Thoracic aorta (tissue), 2 donors: Measurements from ENCODE around the gene DYSF. TPM values are rescaled to one million over a fixed set of nuclear protein-coding genes. Genes with fewer than 3 reads are reported as not detected.

Experiments used
- ATAC-seq: fragments of 150-250 bp; one replicate; pipeline ENCODE4 v1.8.0; 2017; ENCODE audit warnings: low read depth; ENCODE audit not compliant: insufficient number of reproducible peaks, low FRiP score
- DNase-seq: peaks from one replicate; pipeline ENCODE4 v3.0.0-alpha.2; 2020; ENCODE audit warnings: low spot score
- H3K27ac ChIP-seq, 2 donors: fragments of 200-600 bp; sonication (generic); 1 replicate in 1 of 2; 2 replicates in 1 of 2; pipeline ENCODE4 v1.5.1; 2016; ENCODE audit warnings: mild to moderate bottlenecking in 2 of 2, moderate library complexity in 2 of 2
- H3K27me3 ChIP-seq: fragments of 200-600 bp; sonication (generic); replicated peaks from 2 replicates; pipeline ENCODE4 v1.6.0; 2016; ENCODE audit warnings: mild to moderate bottlenecking; ENCODE audit not compliant: insufficient read depth
- H3K36me3 ChIP-seq: fragments of 200-600 bp; sonication (generic); one replicate; pipeline ENCODE4 v1.5.1; 2016
- H3K4me1 ChIP-seq, 2 donors: fragments of 200-600 bp; sonication (generic); 1 replicate in 1 of 2; 2 replicates in 1 of 2; pipeline versions ENCODE4 v1.5.1 to v1.6.0; 2016; ENCODE audit warnings: low read depth in 2 of 2, mild to moderate bottlenecking in 1 of 2; ENCODE audit not compliant: control insufficient read depth in 1 of 2
- H3K4me3 ChIP-seq: fragments of 200-600 bp; sonication (generic); 2 replicates; pipeline ENCODE4 v1.5.1; 2016; ENCODE audit warnings: mild to moderate bottlenecking
- H3K9me3 ChIP-seq: fragments of 200-600 bp; sonication (generic); 2 replicates; pipeline ENCODE4 v1.5.1; 2016
- total RNA-seq, 2 donors: library from RNA; depleted of rRNA; stranded (reverse); fragments of >200 nt; gene quantifications; one replicate each; pipeline versions ENCODE4 v1.1.0 to v1.2.3, GENCODE V29; 2016
- TF ChIP-seq, protein P1 (sequence below): fragments of 200-600 bp; sonication (generic); IDR thresholded peaks from one replicate; pipeline ENCODE4 v1.5.1; 2019; ENCODE audit warnings: antibody characterized with exemption

The DYSF gene
- total RNA-seq, 2 donors from 2014 or later = 13.0 to 15.2 TPM

DNA sequence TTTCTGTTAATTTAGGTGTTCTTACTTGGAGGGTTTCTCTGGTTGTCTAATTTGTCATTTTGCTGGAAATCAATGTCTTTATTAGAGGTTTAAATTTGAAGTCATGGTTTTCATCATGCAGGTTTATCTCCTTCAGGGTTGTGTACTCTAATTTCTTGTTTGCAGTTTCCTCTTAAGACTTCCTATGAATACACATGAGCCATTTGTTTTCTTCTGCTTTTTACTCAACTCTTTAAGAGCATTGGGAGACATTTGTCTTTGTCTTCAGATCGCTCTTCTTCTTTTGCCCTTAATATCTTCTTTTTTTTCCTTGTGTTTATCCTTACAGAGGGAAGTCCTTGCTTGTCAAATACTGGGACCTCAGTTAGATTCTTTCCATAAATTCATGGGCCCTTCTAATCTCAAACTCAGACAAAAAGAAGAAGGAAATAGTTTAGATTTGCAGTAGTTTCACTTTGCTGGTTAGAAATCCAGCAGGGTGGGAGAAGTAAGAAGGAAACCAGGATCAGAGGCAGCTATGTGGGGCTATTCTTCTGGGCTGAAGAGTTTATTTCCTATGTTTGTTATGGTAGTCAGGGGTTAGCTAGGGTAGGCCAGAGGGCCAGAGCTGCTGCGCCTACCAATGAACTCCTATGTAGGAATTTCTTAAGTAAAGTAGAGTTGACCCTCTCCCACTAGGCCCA, 176.6 kb downstream of the DYSF start:
- H3K9me3 ChIP-seq = no peaks in the 10 kb centered on the region
- H3K36me3 ChIP-seq = no peaks in the 10 kb centered on the region
- H3K4me1 ChIP-seq = peaks cover 8 to 13% of the 10 kb centered on the region in 2 donors
- no peak for DNase-seq
- TF ChIP-seq, protein P1, sequence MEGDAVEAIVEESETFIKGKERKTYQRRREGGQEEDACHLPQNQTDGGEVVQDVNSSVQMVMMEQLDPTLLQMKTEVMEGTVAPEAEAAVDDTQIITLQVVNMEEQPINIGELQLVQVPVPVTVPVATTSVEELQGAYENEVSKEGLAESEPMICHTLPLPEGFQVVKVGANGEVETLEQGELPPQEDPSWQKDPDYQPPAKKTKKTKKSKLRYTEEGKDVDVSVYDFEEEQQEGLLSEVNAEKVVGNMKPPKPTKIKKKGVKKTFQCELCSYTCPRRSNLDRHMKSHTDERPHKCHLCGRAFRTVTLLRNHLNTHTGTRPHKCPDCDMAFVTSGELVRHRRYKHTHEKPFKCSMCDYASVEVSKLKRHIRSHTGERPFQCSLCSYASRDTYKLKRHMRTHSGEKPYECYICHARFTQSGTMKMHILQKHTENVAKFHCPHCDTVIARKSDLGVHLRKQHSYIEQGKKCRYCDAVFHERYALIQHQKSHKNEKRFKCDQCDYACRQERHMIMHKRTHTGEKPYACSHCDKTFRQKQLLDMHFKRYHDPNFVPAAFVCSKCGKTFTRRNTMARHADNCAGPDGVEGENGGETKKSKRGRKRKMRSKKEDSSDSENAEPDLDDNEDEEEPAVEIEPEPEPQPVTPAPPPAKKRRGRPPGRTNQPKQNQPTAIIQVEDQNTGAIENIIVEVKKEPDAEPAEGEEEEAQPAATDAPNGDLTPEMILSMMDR = no peak
- H3K27me3 ChIP-seq = no peaks in the 10 kb centered on the region
- ATAC-seq = no peak
- no peak overlapping the region for H3K27ac ChIP-seq
- no peak overlapping the region for H3K4me3 ChIP-seq

DNA sequence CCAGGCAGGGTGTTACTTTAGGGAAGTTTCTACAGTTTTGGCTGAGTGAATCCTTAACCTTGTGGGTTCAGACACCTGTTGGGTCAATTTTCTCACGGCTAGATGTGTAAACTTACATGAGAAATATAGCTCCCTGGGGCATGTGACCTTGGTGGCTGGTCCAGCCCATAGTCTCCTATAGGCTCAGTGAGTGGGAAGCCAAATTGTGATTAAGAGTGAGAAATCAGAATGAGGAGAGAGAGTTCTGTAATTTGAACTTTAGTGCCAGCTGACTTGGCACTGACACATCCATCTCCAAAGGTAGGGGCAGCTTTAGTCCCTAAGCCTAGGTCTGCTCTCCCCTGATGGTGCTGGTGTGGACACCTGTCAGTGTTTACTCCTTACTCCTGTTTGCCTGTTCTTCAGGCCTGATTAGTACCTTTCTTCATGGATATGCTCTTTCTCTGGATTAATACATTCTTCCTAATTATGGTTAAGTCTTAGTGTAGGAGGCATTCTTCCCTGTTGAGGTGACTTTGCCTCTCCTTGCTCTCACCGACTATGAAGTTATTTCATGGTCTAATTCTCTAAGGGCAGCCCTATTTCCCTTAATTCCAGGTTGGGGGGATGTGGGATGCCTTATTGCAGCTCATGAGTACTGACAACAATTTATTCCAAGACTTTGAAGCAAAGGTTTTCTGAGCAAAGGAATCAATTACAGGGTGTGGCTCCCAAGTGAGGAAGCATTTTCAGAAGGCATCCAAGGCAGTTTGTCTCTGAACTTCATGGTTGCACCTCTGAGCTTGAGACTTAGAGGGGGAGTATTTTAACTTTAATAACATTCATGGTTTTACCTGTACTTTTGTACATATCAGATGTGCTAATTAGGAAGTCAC, 177.3 kb downstream of the DYSF start:
- no peak for ATAC-seq
- Histone ChIP-seq H3K9me3 (no peaks in the 10 kb centered on the region), H3K4me1 (peaks cover 8 to 15% of the 10 kb centered on the region in 2 donors)

DNA sequence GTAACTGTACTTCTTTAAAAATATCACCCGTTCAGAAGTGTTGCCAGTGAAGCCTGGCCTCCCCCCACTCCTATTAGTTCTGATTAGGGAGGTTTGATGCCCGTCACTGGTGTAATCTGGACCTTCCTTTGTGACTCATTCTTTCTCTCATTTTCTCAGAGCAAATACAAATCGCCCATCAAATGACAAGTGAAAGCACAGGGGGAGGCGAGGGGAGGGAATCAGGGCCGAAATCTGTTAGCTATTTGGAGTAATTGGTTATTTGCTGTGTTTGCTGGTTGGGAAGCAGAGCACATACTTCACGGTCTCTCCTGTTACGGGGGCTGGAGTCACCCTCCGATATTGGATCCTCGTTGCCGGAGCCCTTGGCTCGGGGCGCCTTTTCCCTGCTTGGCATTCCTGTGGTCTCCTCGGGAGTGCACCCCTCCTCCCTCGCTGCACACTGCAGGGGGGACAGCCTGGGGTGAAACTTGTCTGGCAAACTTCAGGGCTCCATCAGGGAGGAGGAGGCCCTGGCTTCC, 178.1 kb downstream of the DYSF start:
- Histone ChIP-seq H3K4me3 (no peak overlapping the region), H3K27ac (no peak overlapping the region)
- no peak for ATAC-seq

More for the DNA sequence above, 177.3 kb downstream of the DYSF start:
- no peak for DNase-seq
- Histone ChIP-seq H3K27me3 (no peaks in the 10 kb centered on the region), H3K27ac (no peak overlapping the region), H3K4me3 (no peak overlapping the region), H3K36me3 (no peaks in the 10 kb centered on the region)
- TF ChIP-seq, protein P1 = no peak

DNA sequence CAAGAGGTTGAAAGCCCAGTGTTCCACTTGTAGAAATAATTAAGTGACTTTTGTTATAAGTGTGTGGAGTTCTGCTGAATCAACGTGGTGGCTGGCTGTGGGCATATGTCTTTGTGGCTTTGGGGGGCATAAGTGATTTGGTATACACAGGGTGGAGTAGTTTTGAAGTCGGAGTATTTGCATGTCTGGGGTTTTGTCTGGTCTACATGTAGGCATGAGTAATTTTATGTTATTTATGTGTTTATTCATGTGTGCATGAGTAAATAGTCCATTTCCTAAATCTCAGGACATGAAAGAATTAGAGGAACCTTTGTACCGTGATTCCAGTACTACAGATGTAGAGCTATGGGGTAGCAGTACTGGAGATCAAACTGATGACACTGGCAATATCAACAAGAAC, 179.7 kb downstream of the DYSF start:
- Histone ChIP-seq H3K4me3 (no peak overlapping the region), H3K4me1 (peaks cover 8 to 15% of the 10 kb centered on the region in 2 donors), H3K36me3 (no peaks in the 10 kb centered on the region), H3K27ac (no peak overlapping the region), H3K27me3 (no peaks in the 10 kb centered on the region), H3K9me3 (no peaks in the 10 kb centered on the region)
- ATAC-seq (no peak), DNase-seq (no peak)
- TF ChIP-seq, protein P1 = no peak

More for the DNA sequence above, 178.1 kb downstream of the DYSF start:
- no peaks in the 10 kb centered on the region for H3K9me3 ChIP-seq
- H3K36me3 ChIP-seq = no peaks in the 10 kb centered on the region
- peaks cover 8 to 15% of the 10 kb centered on the region in 2 donors for H3K4me1 ChIP-seq
- H3K27me3 ChIP-seq = no peaks in the 10 kb centered on the region
- TF ChIP-seq, protein P1 = no peak
- DNase-seq = no peak

DNA sequence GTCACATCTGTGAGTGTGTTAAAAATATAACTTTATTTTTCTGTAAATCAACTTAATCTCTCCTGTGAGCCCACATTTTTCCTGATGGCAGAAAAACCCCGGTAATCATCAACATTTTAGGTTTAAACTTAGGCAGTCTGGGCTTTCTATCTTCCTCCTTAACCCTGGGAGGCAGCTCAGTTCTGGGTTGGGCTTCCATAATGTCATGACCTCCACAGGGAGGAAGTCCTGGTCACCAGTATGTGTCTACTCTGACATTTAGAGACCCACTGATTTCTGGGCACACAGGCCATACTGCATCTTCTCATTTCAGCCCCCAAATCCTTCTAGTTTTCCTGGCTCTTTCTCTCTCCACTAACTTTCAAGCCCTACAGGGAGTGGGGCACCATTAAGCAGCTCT, 181.2 kb downstream of the DYSF start:
- ATAC-seq = no peak
- H3K36me3 ChIP-seq = no peaks in the 10 kb centered on the region
- no peaks in the 10 kb centered on the region for H3K27me3 ChIP-seq
- TF ChIP-seq, protein P1 = no peak
- H3K4me3 ChIP-seq = no peak overlapping the region
- H3K9me3 ChIP-seq = no peaks in the 10 kb centered on the region
- peaks cover 8 to 15% of the 10 kb centered on the region in 2 donors for H3K4me1 ChIP-seq
- peak overlapping the region in 1 of 2 donors; percentile 31 for H3K27ac ChIP-seq
- DNase-seq = no peak
